ENCODE data around the gene MTHFSD. TPM values are rescaled to one million over a fixed set of nuclear protein-coding genes. Genes with fewer than 3 reads are reported as not detected.
A peak's percentile ranks its signal among the peaks of the same experiment; 100 is the strongest.

MTHFSD gene
- total RNA-seq, 1 experiment from 2014 or later = 15.7 TPM

- no peaks in the 10 kb centered on the region for H3K36me3 Mint-ChIP-seq
- CTCF ChIA-PET = interaction anchor here (0.7 to 6.6 kb wide), 3 partner anchors 21 to 566 kb away, joined by 3 to 39 read pairs (median 15); no protein-coding TSS in a partner anchor
- POLR2A ChIA-PET = no interaction called here
- peaks cover 42% of the 10 kb centered on the region for H3K4me1 Mint-ChIP-seq
- no peak for TF ChIP-seq JAZF1 (CRISPR knock-in tag; IDR thresholded peaks at IDR 0.05)
- no peak for TF ChIP-seq ZNF232 (CRISPR knock-in tag; IDR thresholded peaks at IDR 0.05)
- TF ChIP-seq, protein P1, sequence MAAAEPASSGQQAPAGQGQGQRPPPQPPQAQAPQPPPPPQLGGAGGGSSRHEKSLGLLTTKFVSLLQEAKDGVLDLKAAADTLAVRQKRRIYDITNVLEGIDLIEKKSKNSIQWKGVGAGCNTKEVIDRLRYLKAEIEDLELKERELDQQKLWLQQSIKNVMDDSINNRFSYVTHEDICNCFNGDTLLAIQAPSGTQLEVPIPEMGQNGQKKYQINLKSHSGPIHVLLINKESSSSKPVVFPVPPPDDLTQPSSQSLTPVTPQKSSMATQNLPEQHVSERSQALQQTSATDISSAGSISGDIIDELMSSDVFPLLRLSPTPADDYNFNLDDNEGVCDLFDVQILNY (CRISPR knock-in tag; IDR thresholded peaks at IDR 0.05) = no peak
- TF ChIP-seq, protein P2, sequence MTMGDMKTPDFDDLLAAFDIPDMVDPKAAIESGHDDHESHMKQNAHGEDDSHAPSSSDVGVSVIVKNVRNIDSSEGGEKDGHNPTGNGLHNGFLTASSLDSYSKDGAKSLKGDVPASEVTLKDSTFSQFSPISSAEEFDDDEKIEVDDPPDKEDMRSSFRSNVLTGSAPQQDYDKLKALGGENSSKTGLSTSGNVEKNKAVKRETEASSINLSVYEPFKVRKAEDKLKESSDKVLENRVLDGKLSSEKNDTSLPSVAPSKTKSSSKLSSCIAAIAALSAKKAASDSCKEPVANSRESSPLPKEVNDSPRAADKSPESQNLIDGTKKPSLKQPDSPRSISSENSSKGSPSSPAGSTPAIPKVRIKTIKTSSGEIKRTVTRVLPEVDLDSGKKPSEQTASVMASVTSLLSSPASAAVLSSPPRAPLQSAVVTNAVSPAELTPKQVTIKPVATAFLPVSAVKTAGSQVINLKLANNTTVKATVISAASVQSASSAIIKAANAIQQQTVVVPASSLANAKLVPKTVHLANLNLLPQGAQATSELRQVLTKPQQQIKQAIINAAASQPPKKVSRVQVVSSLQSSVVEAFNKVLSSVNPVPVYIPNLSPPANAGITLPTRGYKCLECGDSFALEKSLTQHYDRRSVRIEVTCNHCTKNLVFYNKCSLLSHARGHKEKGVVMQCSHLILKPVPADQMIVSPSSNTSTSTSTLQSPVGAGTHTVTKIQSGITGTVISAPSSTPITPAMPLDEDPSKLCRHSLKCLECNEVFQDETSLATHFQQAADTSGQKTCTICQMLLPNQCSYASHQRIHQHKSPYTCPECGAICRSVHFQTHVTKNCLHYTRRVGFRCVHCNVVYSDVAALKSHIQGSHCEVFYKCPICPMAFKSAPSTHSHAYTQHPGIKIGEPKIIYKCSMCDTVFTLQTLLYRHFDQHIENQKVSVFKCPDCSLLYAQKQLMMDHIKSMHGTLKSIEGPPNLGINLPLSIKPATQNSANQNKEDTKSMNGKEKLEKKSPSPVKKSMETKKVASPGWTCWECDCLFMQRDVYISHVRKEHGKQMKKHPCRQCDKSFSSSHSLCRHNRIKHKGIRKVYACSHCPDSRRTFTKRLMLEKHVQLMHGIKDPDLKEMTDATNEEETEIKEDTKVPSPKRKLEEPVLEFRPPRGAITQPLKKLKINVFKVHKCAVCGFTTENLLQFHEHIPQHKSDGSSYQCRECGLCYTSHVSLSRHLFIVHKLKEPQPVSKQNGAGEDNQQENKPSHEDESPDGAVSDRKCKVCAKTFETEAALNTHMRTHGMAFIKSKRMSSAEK (CRISPR knock-in tag; IDR thresholded peaks at IDR 0.05; ENCODE audit: borderline replicate concordance) = no peak
- no peak for TF ChIP-seq JUN (CRISPR knock-in tag; IDR thresholded peaks at IDR 0.05)
- no peak for TF ChIP-seq ARID4B (CRISPR knock-in tag; IDR thresholded peaks at IDR 0.05; ENCODE audit: borderline replicate concordance)
- no peak for TF ChIP-seq OVOL2 (CRISPR knock-in tag; IDR thresholded peaks at IDR 0.05; ENCODE audit: borderline replicate concordance)
- TF ChIP-seq FOXJ3 (CRISPR knock-in tag; IDR thresholded peaks at IDR 0.05; ENCODE audit: borderline replicate concordance) = no peak
- TF ChIP-seq KAT7 (CRISPR knock-in tag; IDR thresholded peaks at IDR 0.05; ENCODE audit: borderline replicate concordance) = no peak
- peak overlapping the region; percentile 48 for H3K4me3 Mint-ChIP-seq
- peaks cover 100% of the 10 kb centered on the region for H3K27me3 Mint-ChIP-seq (ENCODE audit: low read depth)
- no peak for ATAC-seq
- no peak for DNase-seq (ENCODE audit: low spot score)
- H3K9me3 Mint-ChIP-seq = no peaks in the 10 kb centered on the region
- no peak overlapping the region for H3K27ac Mint-ChIP-seq
Measured at GRCh38 chr16:86496262-86496928, 58.6 kb downstream of the MTHFSD start.

- no peak overlapping the region for H3K4me3 Mint-ChIP-seq
- no peaks in the 10 kb centered on the region for H3K36me3 Mint-ChIP-seq
- no peaks in the 10 kb centered on the region for H3K9me3 Mint-ChIP-seq
- ChIA-PET POLR2A (no interaction called here), CTCF (interaction anchor here (6.6 kb wide), 1 partner anchor 21 kb away, joined by 39 read pairs; no protein-coding TSS in a partner anchor)
- ATAC-seq (no peak), DNase-seq (ENCODE audit: low spot score) (no peak)
- H3K4me1 Mint-ChIP-seq = peaks cover 36% of the 10 kb centered on the region
- H3K27ac Mint-ChIP-seq = no peak overlapping the region
- peaks cover 100% of the 10 kb centered on the region for H3K27me3 Mint-ChIP-seq (ENCODE audit: low read depth)
- TF ChIP-seq NFYB (CRISPR knock-in tag; conservative IDR thresholded peaks at IDR 0.05; ENCODE audit: low read depth) (no peak), SMAD3 (CRISPR knock-in tag; IDR thresholded peaks at IDR 0.05; ENCODE audit: borderline replicate concordance) (no peak), SP1 (CRISPR knock-in tag; conservative IDR thresholded peaks at IDR 0.05) (no peak), IRF1 (CRISPR knock-in tag; IDR thresholded peaks at IDR 0.05) (no peak), HMGA2 (CRISPR knock-in tag; IDR thresholded peaks at IDR 0.05) (no peak), FOXJ3 (CRISPR knock-in tag; IDR thresholded peaks at IDR 0.05; ENCODE audit: borderline replicate concordance) (no peak), ZNF219 (CRISPR knock-in tag; IDR thresholded peaks at IDR 0.05; ENCODE audit: borderline replicate concordance) (no peak), FOXK1 (CRISPR knock-in tag; IDR thresholded peaks at IDR 0.05) (no peak), STAT6 (CRISPR knock-in tag; conservative IDR thresholded peaks at IDR 0.05; ENCODE audit: low read depth) (no peak), SMAD4 (CRISPR knock-in tag; IDR thresholded peaks at IDR 0.05) (no peak), ZSCAN18 (CRISPR knock-in tag; IDR thresholded peaks at IDR 0.05) (no peak)
Measured at GRCh38 chr16:86495756-86496261, 59.2 kb downstream of the MTHFSD start.

All from WTC11 (cell line).